IPS DF 19.7 (cell line): ENCODE measurements around the gene RNF13.
"Not testable (repeated sequence)": the region's sequence is repeated elsewhere in the genome, so short reads cannot be mapped to it uniquely, and the experiment has no call there.

Source experiments
- DNase-seq: peaks from one replicate; pipeline ENCODE4 v3.0.0-alpha.2; 2013; ENCODE audit warnings: low read depth, low spot score

Gene RNF13

GRCh38 chr3:149801195-149801594 lies 11.8 kb upstream of the RNF13 start:
- DNase-seq = no peak

- DNase-seq = no peak
These were observed 11.4 kb upstream of the RNF13 start for GRCh38 chr3:149801639-149802038.

GRCh38 chr3:149806171-149806778 lies 6.7 kb upstream of the RNF13 start:
- no peak for DNase-seq

- no peak for DNase-seq
These were observed 4.7 kb upstream of the RNF13 start for GRCh38 chr3:149808209-149808829.

- no peak for DNase-seq
These were observed 3.3 kb upstream of the RNF13 start for GRCh38 chr3:149809699-149810098.

- no peak for DNase-seq
These were observed 2.2 kb upstream of the RNF13 start for GRCh38 chr3:149810846-149811245.

- no peak for DNase-seq
These were observed 830 bp upstream of the RNF13 start for GRCh38 chr3:149812165-149812605.

- DNase-seq = no peak
These were observed 609 bp downstream of the RNF13 start for GRCh38 chr3:149813367-149814281.

- no peak for DNase-seq
These were observed 2.3 kb downstream of the RNF13 start for GRCh38 chr3:149815321-149815720.

GRCh38 chr3:149815728-149816127 lies 2.7 kb downstream of the RNF13 start:
- no peak for DNase-seq

- DNase-seq = no peak
These were observed 3.3 kb downstream of the RNF13 start for GRCh38 chr3:149816311-149816710.

GRCh38 chr3:149816986-149817385 lies 4.0 kb downstream of the RNF13 start:
- no peak for DNase-seq

GRCh38 chr3:149819432-149819831 lies 6.4 kb downstream of the RNF13 start:
- DNase-seq = no peak

- DNase-seq = no peak
These were observed 7.2 kb downstream of the RNF13 start for GRCh38 chr3:149820183-149820582.

- no peak for DNase-seq
These were observed 13.6 kb downstream of the RNF13 start for GRCh38 chr3:149826636-149827035.

GRCh38 chr3:149828390-149828789 lies 15.4 kb downstream of the RNF13 start:
- no peak for DNase-seq

GRCh38 chr3:149829631-149830030 lies 16.6 kb downstream of the RNF13 start:
- DNase-seq = not testable (repeated sequence)

- DNase-seq = no peak
These were observed 17.9 kb downstream of the RNF13 start for GRCh38 chr3:149830902-149831301.

GRCh38 chr3:149831321-149831720 lies 18.3 kb downstream of the RNF13 start:
- DNase-seq = no peak

GRCh38 chr3:149832086-149832485 lies 19.1 kb downstream of the RNF13 start:
- no peak for DNase-seq

GRCh38 chr3:149833241-149833640 lies 20.2 kb downstream of the RNF13 start:
- no peak for DNase-seq

GRCh38 chr3:149838491-149838890 lies 25.5 kb downstream of the RNF13 start:
- not testable (repeated sequence) for DNase-seq

- not testable (repeated sequence) for DNase-seq
These were observed 26.5 kb downstream of the RNF13 start for GRCh38 chr3:149839469-149839868.
